Neural cell (in vitro differentiated cells): Measurements from ENCODE around the gene TBCB. TPM values are rescaled to one million over a fixed set of nuclear protein-coding genes. Genes with fewer than 3 reads are reported as not detected.

ENCODE experiments used
- H2AFZ ChIP-seq: fragments of 200-600, 300-800 bp; sonication (generic), shearing (Covaris generic); 2 replicates; pipeline ENCODE4 v1.6.0; 2014; ENCODE audit warnings: low read depth, mild to moderate bottlenecking, antibody characterized with exemption, low read length, moderate library complexity
- H3F3A ChIP-seq: fragments of 200-600 bp; shearing (Covaris generic); 2 replicates; pipeline ENCODE4 v1.6.1; 2016; ENCODE audit warnings: mild to moderate bottlenecking, moderate library complexity, mixed read lengths, antibody characterized with exemption, low read length; ENCODE audit not compliant: insufficient read depth, poor library complexity, severe bottlenecking
- H3K27ac ChIP-seq: fragments of 200-600, 300-800 bp; sonication (generic), shearing (Covaris generic); 2 replicates; pipeline ENCODE4 v1.5.1; 2014; ENCODE audit warnings: mild to moderate bottlenecking, low read length, moderate library complexity
- H3K27me3 ChIP-seq: fragments of 300-800, 200-600 bp; sonication (generic), shearing (Covaris generic); 2 replicates; pipeline ENCODE4 v1.6.0; 2014; ENCODE audit warnings: mild to moderate bottlenecking, low read depth, low read length, moderate library complexity; ENCODE audit not compliant: insufficient read depth
- H3K36me3 ChIP-seq: fragments of 300-800, 200-600 bp; sonication (generic), shearing (Covaris generic); 2 replicates; pipeline ENCODE4 v1.5.1; 2014; ENCODE audit warnings: mild to moderate bottlenecking, antibody characterized with exemption, low read length, moderate library complexity; ENCODE audit not compliant: insufficient read depth
- H3K4me2 ChIP-seq: fragments of 300-800, 200-600 bp; sonication (generic), shearing (Covaris generic); 2 replicates; pipeline ENCODE4 v1.6.0; 2014; ENCODE audit warnings: mild to moderate bottlenecking, low read length
- H3K4me3 ChIP-seq: fragments of 300-800, 200-600 bp; sonication (generic), shearing (Covaris generic); 2 replicates; pipeline ENCODE4 v1.5.1; 2014; ENCODE audit warnings: mild to moderate bottlenecking, low read length, moderate library complexity
- H3K79me2 ChIP-seq: fragments of 200-600 bp; shearing (Covaris generic); replicated peaks from 2 replicates; pipeline ENCODE4 v1.6.0; 2014; ENCODE audit warnings: mild to moderate bottlenecking, low read length, moderate library complexity; ENCODE audit not compliant: insufficient read depth
- H3K9ac ChIP-seq: fragments of 300-800, 200-600 bp; sonication (generic), shearing (Covaris generic); 2 replicates; pipeline ENCODE4 v1.6.1; 2016; ENCODE audit warnings: mild to moderate bottlenecking, low read length, mixed read lengths
- H3K9me2 ChIP-seq: fragments of 200-600 bp; shearing (Covaris generic); 2 replicates; pipeline ENCODE4 v1.6.1; 2016; ENCODE audit warnings: mild to moderate bottlenecking, low read length, mixed read lengths; ENCODE audit not compliant: insufficient read depth
- H3K9me3 ChIP-seq: fragments of 200-600, 300-800 bp; sonication (generic), shearing (Covaris generic); 2 replicates; pipeline ENCODE4 v1.6.1; 2016; ENCODE audit warnings: mild to moderate bottlenecking, mixed run types, low read length, moderate library complexity, mixed read lengths
- H4K20me1 ChIP-seq: fragments of 200-600 bp; shearing (Covaris generic); 2 replicates; pipeline ENCODE4 v1.6.1; 2016; ENCODE audit warnings: mild to moderate bottlenecking, mixed run types; ENCODE audit not compliant: insufficient read depth
- EP300 ChIP-seq: fragments of 450-650 bp; conservative IDR thresholded peaks from 2 replicates; pipeline ENCODE4 v1.6.1; 2014; ENCODE audit warnings: antibody characterized with exemption, mild to moderate bottlenecking, moderate library complexity; ENCODE audit not compliant: poor library complexity, severe bottlenecking
- EZH2 ChIP-seq: fragments of 200-600, 300-800 bp; shearing (Covaris generic), sonication (generic); IDR thresholded peaks from 2 replicates; pipeline ENCODE4 v1.6.1; 2014; ENCODE audit warnings: antibody characterized with exemption, low read length, borderline replicate concordance, mild to moderate bottlenecking; ENCODE audit not compliant: insufficient read depth, poor library complexity, severe bottlenecking
- MXI1 ChIP-seq: fragments of 450-650 bp; conservative IDR thresholded peaks from 2 replicates; pipeline ENCODE4 v1.6.1; 2014; ENCODE audit warnings: antibody characterized with exemption, mild to moderate bottlenecking; ENCODE audit not compliant: poor library complexity, severe bottlenecking
- POLR2AphosphoS5 ChIP-seq: IDR thresholded peaks from 2 replicates; pipeline ENCODE4 v1.6.1; 2012
- RAD21 ChIP-seq: fragments of 450-650 bp; conservative IDR thresholded peaks from 2 replicates; pipeline ENCODE4 v1.6.1; 2014; ENCODE audit warnings: antibody characterized with exemption, mild to moderate bottlenecking, moderate library complexity
- REST ChIP-seq: IDR thresholded peaks from 2 replicates; pipeline ENCODE4 v1.6.1; 2012; ENCODE audit warnings: borderline replicate concordance
- SMC3 ChIP-seq: fragments of 450-650 bp; conservative IDR thresholded peaks from 2 replicates; pipeline ENCODE4 v1.6.1; 2014; ENCODE audit warnings: antibody characterized with exemption, mild to moderate bottlenecking, moderate library complexity; ENCODE audit not compliant: poor library complexity
- TAF1 ChIP-seq: IDR thresholded peaks from 2 replicates; pipeline ENCODE4 v1.6.1; 2012; ENCODE audit warnings: low read depth
- polyA plus RNA-seq: library from polyadenylated mRNA; depleted of rRNA; stranded (reverse); fragments of >200 nt; gene quantifications from 2 replicates; pipeline ENCODE4 v1.2.3, GENCODE V29; 2014
- TF ChIP-seq, protein P1 (sequence below): fragments of 450-650 bp; IDR thresholded peaks from 2 replicates; pipeline ENCODE4 v1.5.1; 2014; ENCODE audit warnings: antibody characterized with exemption, mild to moderate bottlenecking, moderate library complexity; ENCODE audit not compliant: poor library complexity, severe bottlenecking

The TBCB gene
- polyA plus RNA-seq, 1 donor from 2014 or later: 640 TPM

GRCh38 chr19:36092566-36092965 is 22.7 kb upstream of the TBCB start:
- H3K27ac ChIP-seq: no peak overlapping the region
- H3K9me3 ChIP-seq: no peaks in the 10 kb centered on the region
- H3F3A ChIP-seq: no peaks in the 10 kb centered on the region
- H3K27me3 ChIP-seq: no peaks in the 10 kb centered on the region
- H3K9me2 ChIP-seq: no peaks in the 10 kb centered on the region
- no peaks in the 10 kb centered on the region for H3K36me3 ChIP-seq
- H3K4me2 ChIP-seq: no peak overlapping the region
- no peak overlapping the region for H3K4me3 ChIP-seq
- no peaks in the 10 kb centered on the region for H4K20me1 ChIP-seq
- H2AFZ ChIP-seq: no peak overlapping the region
- no peaks in the 10 kb centered on the region for H3K79me2 ChIP-seq
- H3K9ac ChIP-seq: no peak overlapping the region
- TF ChIP-seq TAF1: no peak
- TF ChIP-seq, protein P1, sequence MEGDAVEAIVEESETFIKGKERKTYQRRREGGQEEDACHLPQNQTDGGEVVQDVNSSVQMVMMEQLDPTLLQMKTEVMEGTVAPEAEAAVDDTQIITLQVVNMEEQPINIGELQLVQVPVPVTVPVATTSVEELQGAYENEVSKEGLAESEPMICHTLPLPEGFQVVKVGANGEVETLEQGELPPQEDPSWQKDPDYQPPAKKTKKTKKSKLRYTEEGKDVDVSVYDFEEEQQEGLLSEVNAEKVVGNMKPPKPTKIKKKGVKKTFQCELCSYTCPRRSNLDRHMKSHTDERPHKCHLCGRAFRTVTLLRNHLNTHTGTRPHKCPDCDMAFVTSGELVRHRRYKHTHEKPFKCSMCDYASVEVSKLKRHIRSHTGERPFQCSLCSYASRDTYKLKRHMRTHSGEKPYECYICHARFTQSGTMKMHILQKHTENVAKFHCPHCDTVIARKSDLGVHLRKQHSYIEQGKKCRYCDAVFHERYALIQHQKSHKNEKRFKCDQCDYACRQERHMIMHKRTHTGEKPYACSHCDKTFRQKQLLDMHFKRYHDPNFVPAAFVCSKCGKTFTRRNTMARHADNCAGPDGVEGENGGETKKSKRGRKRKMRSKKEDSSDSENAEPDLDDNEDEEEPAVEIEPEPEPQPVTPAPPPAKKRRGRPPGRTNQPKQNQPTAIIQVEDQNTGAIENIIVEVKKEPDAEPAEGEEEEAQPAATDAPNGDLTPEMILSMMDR: no peak
- no peak for TF ChIP-seq SMC3
- no peak for TF ChIP-seq EZH2
- TF ChIP-seq EP300: no peak
- no peak for TF ChIP-seq MXI1

GRCh38 chr19:36093146-36093662 is 22.1 kb upstream of the TBCB start:
- Histone ChIP-seq H3K4me3 (no peak overlapping the region), H3K27me3 (no peaks in the 10 kb centered on the region), H3K9me3 (no peaks in the 10 kb centered on the region), H3K9ac (no peak overlapping the region), H3K79me2 (no peaks in the 10 kb centered on the region), H4K20me1 (no peaks in the 10 kb centered on the region), H3F3A (no peaks in the 10 kb centered on the region), H2AFZ (no peak overlapping the region), H3K4me2 (no peak overlapping the region), H3K27ac (no peak overlapping the region), H3K9me2 (no peaks in the 10 kb centered on the region), H3K36me3 (no peaks in the 10 kb centered on the region)
- TF ChIP-seq RAD21 (no peak), POLR2AphosphoS5 (no peak)

- TF ChIP-seq RAD21 (no peak), EZH2 (no peak), REST (no peak), MXI1 (no peak), SMC3 (no peak), TAF1 (no peak), POLR2AphosphoS5 (no peak), EP300 (no peak)
- TF ChIP-seq, protein P1: no peak
- Histone ChIP-seq H3K27me3 (no peaks in the 10 kb centered on the region), H3K4me3 (no peak overlapping the region), H3K9ac (no peak overlapping the region), H3F3A (no peaks in the 10 kb centered on the region), H3K9me2 (no peaks in the 10 kb centered on the region), H2AFZ (no peak overlapping the region), H3K27ac (no peak overlapping the region), H3K36me3 (no peaks in the 10 kb centered on the region), H4K20me1 (no peaks in the 10 kb centered on the region), H3K9me3 (no peaks in the 10 kb centered on the region), H3K4me2 (no peak overlapping the region), H3K79me2 (no peaks in the 10 kb centered on the region)
These were observed 21.6 kb upstream of the TBCB start for GRCh38 chr19:36093687-36094086.
